GM10248 (cell line): ENCODE results near the gene CEP57L1.

Experiments used
- CTCF ChIA-PET: fragments of 300-600 bp; sonication (Branson Sonifier 250); formaldehyde crosslinking; extraction: SDS; loops from one replicate; lab custom pipeline; 2021; ENCODE audit warnings: antibody characterized with exemption; lab: Yijun Ruan, JAX
- POLR2A ChIA-PET: fragments of 350-650 bp; sonication (Branson Sonifier 250); formaldehyde crosslinking; extraction: SDS; loops from one replicate; lab custom pipeline; 2020; ENCODE audit warnings: antibody characterized with exemption; lab: Yijun Ruan, JAX
- DNase-seq: peaks from one replicate; pipeline ENCODE4 v3.0.0; 2012; ENCODE audit errors: extremely low spot score
- TF ChIP-seq, protein P1 (sequence below): IDR thresholded peaks from 2 replicates; pipeline ENCODE4 v1.5.1; 2012; ENCODE audit warnings: mild to moderate bottlenecking, low read depth; ENCODE audit errors: extremely low read depth, missing control alignments, control extremely low read depth

Gene CEP57L1

DNA sequence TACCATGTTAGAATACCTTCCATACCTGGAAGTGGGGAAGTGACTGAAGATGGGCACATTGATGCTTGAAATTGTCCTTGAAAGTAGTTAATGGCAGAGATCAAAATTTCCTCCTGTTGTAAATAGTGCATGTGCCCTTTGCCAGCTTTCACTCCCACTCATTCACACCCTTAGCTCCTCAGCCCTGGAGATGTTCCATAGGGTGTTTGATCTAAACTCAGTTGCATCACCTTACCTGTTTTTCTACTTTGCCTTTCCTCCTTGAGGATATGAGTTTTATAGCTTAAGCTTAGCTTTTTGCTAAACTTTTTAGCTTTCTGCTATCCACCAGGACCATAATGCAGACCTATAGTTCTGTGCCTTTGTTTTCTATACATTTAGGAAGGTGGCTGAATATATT is 69.0 kb downstream of the CEP57L1 start:
- ChIA-PET POLR2A (no interaction called here), CTCF (interaction anchor here (0.6 to 2.3 kb wide), 4 partner anchors 13 to 623 kb away, joined by 3 to 11 read pairs (median 5); no protein-coding TSS in a partner anchor)
- TF ChIP-seq, protein P1, sequence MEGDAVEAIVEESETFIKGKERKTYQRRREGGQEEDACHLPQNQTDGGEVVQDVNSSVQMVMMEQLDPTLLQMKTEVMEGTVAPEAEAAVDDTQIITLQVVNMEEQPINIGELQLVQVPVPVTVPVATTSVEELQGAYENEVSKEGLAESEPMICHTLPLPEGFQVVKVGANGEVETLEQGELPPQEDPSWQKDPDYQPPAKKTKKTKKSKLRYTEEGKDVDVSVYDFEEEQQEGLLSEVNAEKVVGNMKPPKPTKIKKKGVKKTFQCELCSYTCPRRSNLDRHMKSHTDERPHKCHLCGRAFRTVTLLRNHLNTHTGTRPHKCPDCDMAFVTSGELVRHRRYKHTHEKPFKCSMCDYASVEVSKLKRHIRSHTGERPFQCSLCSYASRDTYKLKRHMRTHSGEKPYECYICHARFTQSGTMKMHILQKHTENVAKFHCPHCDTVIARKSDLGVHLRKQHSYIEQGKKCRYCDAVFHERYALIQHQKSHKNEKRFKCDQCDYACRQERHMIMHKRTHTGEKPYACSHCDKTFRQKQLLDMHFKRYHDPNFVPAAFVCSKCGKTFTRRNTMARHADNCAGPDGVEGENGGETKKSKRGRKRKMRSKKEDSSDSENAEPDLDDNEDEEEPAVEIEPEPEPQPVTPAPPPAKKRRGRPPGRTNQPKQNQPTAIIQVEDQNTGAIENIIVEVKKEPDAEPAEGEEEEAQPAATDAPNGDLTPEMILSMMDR: no peak

DNA sequence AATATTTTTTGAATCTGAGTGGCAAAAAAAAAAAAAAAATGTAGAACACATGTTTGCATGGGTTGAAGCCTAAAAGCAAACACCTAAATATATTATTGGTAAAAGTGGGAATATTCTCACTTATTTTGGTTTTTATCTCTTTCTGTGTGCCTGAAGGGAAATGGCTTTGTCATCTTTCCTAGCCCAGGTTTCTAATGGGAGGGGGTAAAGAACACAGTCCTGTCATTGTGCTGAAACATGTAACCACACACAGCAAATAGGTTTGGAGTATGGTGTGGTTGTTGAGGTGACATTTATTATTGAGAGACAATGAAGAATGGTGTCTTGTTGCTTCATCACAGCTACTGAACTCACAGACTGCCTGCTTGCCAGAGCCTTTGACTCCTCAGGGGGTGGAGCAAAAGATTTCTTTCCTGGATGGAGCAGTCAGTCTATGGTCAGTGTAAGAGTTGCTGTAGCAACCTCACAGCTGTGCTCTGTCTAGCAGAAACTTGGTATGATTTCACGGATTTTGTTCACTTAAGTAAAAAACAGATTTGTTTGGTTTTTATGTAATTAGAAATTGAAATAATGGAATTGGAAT is 70.2 kb downstream of the CEP57L1 start:
- TF ChIP-seq, protein P1: no peak
- ChIA-PET POLR2A (no interaction called here), CTCF (interaction anchor here (3.1 kb wide), 1 partner anchor 22 kb away, joined by 15 read pairs; no protein-coding TSS in a partner anchor)
- DNase-seq: no peak

More for the DNA sequence above, 69.0 kb downstream of the CEP57L1 start:
- DNase-seq: no peak

DNA sequence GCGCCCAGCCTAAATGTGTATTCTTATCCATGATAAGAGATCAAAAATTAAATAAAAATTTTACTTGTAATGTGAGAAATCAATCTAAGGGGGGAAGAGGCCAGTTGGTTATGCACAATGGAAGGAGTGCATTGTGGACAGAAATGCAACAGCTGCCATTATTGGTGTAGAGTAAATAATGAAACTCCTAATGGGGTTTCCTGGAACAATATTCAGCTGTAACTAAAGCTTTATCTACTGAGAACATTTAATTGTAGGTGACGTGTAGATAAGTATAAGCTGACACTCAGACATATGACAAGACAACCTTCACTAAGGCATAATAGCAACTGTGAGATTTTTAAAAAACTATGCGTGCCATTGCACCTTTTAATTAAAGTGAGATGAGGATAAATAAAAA is 71.4 kb downstream of the CEP57L1 start:
- ChIA-PET CTCF (interaction anchor here (0.6 to 3.1 kb wide), 2 partner anchors 21 to 219 kb away, joined by 3 to 15 read pairs; no protein-coding TSS in a partner anchor), POLR2A (no interaction called here)
- TF ChIP-seq, protein P1: no peak
- no peak for DNase-seq

DNA sequence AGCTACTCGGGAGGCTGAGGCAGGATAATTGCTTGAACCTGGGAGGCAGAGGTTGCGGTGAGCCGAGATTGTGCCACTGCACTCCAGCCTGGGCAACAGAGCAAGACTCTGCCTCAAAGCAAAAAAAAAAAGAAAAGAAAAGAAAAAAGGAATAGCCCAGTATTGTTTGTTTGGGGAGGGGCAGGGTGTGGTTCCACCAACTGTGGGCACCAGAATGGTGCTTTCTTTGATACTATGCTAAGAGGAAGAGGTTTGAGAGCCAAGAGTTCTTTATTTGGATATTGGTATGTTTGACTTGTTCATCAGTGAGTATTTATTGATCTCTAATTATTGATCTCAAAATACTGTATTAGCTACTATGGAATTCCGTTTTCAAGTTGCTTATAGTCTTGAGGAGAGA is 72.3 kb downstream of the CEP57L1 start:
- TF ChIP-seq, protein P1: no peak
- CTCF ChIA-PET: interaction anchor here (3.1 kb wide), 1 partner anchor 20 kb away, joined by 15 read pairs; no protein-coding TSS in a partner anchor
- POLR2A ChIA-PET: no interaction called here
- no peak for DNase-seq

DNA sequence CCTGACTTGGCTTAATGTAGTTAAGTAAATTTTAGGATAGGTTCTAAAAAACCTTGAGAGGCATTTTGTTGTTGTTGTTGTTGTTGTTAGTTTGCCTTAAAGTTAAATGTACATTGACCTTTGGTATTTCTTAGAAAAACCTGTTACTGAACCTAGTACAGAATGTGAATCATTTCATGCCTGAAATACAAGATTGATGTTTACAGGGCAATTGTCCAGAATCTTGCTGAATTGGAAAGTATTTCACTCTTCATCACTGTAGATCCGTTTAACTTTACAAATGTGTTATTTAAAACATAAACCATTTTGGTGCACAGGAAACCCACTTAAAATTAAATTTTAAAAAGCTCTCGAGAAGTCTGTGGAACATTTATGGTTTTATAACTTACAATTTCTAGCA is 75.0 kb downstream of the CEP57L1 start:
- CTCF ChIA-PET: interaction anchor here (1.4 to 1.5 kb wide), 2 partner anchors 11 to 18 kb away, joined by 3 to 7 read pairs; no protein-coding TSS in a partner anchor
- POLR2A ChIA-PET: no interaction called here
- no peak for DNase-seq
- TF ChIP-seq, protein P1: no peak

DNA sequence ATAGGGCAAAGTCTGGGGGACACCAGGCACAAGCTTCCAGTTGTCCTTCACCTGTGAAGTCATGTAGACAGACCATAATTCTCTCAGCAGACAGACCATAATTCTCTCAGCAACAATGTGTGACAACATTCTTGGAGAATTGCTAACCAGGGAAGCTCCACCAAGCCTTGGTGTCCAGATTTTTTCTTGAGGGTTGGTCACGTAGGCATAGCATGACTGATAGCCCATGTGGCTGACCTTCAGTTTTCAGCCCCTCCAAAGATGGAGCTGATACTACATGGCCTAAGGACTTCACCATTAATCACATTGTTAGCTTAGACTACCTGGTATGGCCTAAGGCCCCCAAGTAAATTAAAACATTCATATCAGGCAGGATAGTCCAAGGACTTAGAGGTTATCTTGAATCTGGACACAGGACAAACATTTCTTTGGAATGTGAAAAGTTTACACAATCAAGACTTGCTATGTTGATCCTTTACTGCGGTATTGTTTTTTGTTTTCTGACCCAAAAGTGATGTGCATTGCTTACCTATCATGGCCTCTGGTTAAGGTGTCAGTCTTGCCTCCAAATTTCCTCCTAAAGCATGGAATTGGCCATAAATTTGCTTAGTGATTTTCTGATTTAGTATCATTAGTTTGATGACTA is 76.9 kb downstream of the CEP57L1 start:
- POLR2A ChIA-PET: no interaction called here
- DNase-seq: no peak
- CTCF ChIA-PET: interaction anchor here (1.2 to 1.3 kb wide), 2 partner anchors 12 to 13 kb away, joined by 3 to 4 read pairs; no protein-coding TSS in a partner anchor
- TF ChIP-seq, protein P1: no peak
